NK-92 (cell line): ENCODE measurements around the gene RGS7.
"Not testable (repeated sequence)": the region's sequence is repeated elsewhere in the genome, so short reads cannot be mapped to it uniquely, and the experiment has no call there.

ENCODE experiments used
- DNase-seq: peaks from one replicate; lab custom pipeline; 2025; ENCODE audit not compliant: unreplicated experiment; lab: John Stamatoyannopoulos, UW

RGS7 gene

GRCh38 chr1:241332037-241332409 lies 25.0 kb downstream of the RGS7 start:
- no peak for DNase-seq

- DNase-seq = no peak
Observed at GRCh38 chr1:241331328-241332036, 25.5 kb downstream of the RGS7 start.

GRCh38 chr1:241330619-241331327 lies 26.2 kb downstream of the RGS7 start:
- no peak for DNase-seq

GRCh38 chr1:241325456-241325855 lies 31.5 kb downstream of the RGS7 start:
- DNase-seq = no peak

- no peak for DNase-seq
Observed at GRCh38 chr1:241323514-241324195, 33.4 kb downstream of the RGS7 start.

GRCh38 chr1:241317676-241318075 lies 39.3 kb downstream of the RGS7 start:
- DNase-seq = no peak

GRCh38 chr1:241316372-241316771 lies 40.6 kb downstream of the RGS7 start:
- no peak for DNase-seq

- no peak for DNase-seq
Observed at GRCh38 chr1:241311056-241311746, 45.8 kb downstream of the RGS7 start.

GRCh38 chr1:241310451-241310850 lies 46.6 kb downstream of the RGS7 start:
- DNase-seq = no peak

- DNase-seq = no peak
Observed at GRCh38 chr1:241309651-241310050, 47.4 kb downstream of the RGS7 start.

- no peak for DNase-seq
Observed at GRCh38 chr1:241308471-241308870, 48.5 kb downstream of the RGS7 start.

- no peak for DNase-seq
Observed at GRCh38 chr1:241308011-241308410, 49.0 kb downstream of the RGS7 start.

GRCh38 chr1:241306125-241306790 lies 50.7 kb downstream of the RGS7 start:
- DNase-seq = no peak

GRCh38 chr1:241302024-241302423 lies 55.0 kb downstream of the RGS7 start:
- not testable (repeated sequence) for DNase-seq

- no peak for DNase-seq
Observed at GRCh38 chr1:241299347-241299746, 57.7 kb downstream of the RGS7 start.

GRCh38 chr1:241292973-241293372 lies 64.0 kb downstream of the RGS7 start:
- DNase-seq = no peak

GRCh38 chr1:241291548-241291947 lies 65.5 kb downstream of the RGS7 start:
- DNase-seq = not testable (repeated sequence)

GRCh38 chr1:241286486-241286885 lies 70.5 kb downstream of the RGS7 start:
- DNase-seq = no peak

- DNase-seq = no peak
Observed at GRCh38 chr1:241276391-241276790, 80.6 kb downstream of the RGS7 start.

GRCh38 chr1:241275981-241276380 lies 81.0 kb downstream of the RGS7 start:
- no peak for DNase-seq

GRCh38 chr1:241275226-241275625 lies 81.8 kb downstream of the RGS7 start:
- no peak for DNase-seq
